Ovary (tissue), 3 donors: ENCODE data around the gene WARS2.

ENCODE experiments used
- CTCF ChIP-seq, 3 donors: fragments of 450-650 bp in 2 of 3; fragments of 200-600 bp in 1 of 3; IDR thresholded peaks; one replicate each; pipeline versions ENCODE4 v1.5.1 to v1.8.0; 2016 to 2022; ENCODE audit warnings: antibody characterized with exemption in 3 of 3, mild to moderate bottlenecking in 1 of 3
- EP300 ChIP-seq: sonication (generic); formaldehyde crosslinking; IDR thresholded peaks from one replicate; pipeline ENCODE4 v1.6.1; 2017; ENCODE audit warnings: antibody characterized with exemption
- POLR2A ChIP-seq: fragments of 450-650 bp; IDR thresholded peaks from one replicate; pipeline ENCODE4 v1.6.1; 2017; ENCODE audit warnings: antibody characterized with exemption, mild to moderate bottlenecking, moderate library complexity
- donor health status: DM: no; HTN: no; CAD: no.

- no peak for TF ChIP-seq POLR2A
- no peak for TF ChIP-seq CTCF (IDR thresholded peaks at IDR 0.05)
- TF ChIP-seq EP300, result no peak
Measured at GRCh38 chr1:119083980-119084379, 56.5 kb downstream of the WARS2 start.
